GM06990 (cell line): ENCODE results near the gene CELF5.

Experiments
- DNase-seq: peaks from one replicate; pipeline ENCODE4 v3.0.0-alpha.2; 2011; ENCODE audit not compliant: insufficient read length; ENCODE audit errors: extremely low read depth
- H3K27me3 ChIP-seq: replicated peaks from 2 replicates; pipeline ENCODE4 v1.6.0; 2011; ENCODE audit warnings: low read length; ENCODE audit not compliant: control insufficient read depth, insufficient read depth
- H3K36me3 ChIP-seq: 2 replicates; pipeline ENCODE4 v1.5.1; 2011; ENCODE audit warnings: low read length; ENCODE audit not compliant: control insufficient read depth, insufficient read depth
- H3K4me3 ChIP-seq: replicated peaks from 2 replicates; pipeline ENCODE4 v1.5.1; 2011; ENCODE audit warnings: low read depth, mild to moderate bottlenecking, control low read depth, low read length
- CTCF ChIP-seq: IDR thresholded peaks from 2 replicates; pipeline ENCODE4 v1.5.1; 2011; ENCODE audit warnings: low read length, control low read depth, mild to moderate bottlenecking, inconsistent platforms; ENCODE audit not compliant: insufficient read depth, poor library complexity, severe bottlenecking

The CELF5 gene

GRCh38 chr19:3268326-3268725 lies 43.9 kb downstream of the CELF5 start:
- no peaks in the 10 kb centered on the region for H3K36me3 ChIP-seq
- DNase-seq, result no peak
- H3K4me3 ChIP-seq, result no peak overlapping the region
- H3K27me3 ChIP-seq, result peaks cover 3% of the 10 kb centered on the region
- TF ChIP-seq CTCF, result no peak

GRCh38 chr19:3268763-3269162 lies 44.3 kb downstream of the CELF5 start:
- Histone ChIP-seq H3K36me3 (no peaks in the 10 kb centered on the region), H3K4me3 (no peak overlapping the region), H3K27me3 (peaks cover 3% of the 10 kb centered on the region)
- no peak for TF ChIP-seq CTCF
- DNase-seq, result no peak

- TF ChIP-seq CTCF, result no peak
- Histone ChIP-seq H3K27me3 (peaks cover 3% of the 10 kb centered on the region), H3K36me3 (no peaks in the 10 kb centered on the region), H3K4me3 (no peak overlapping the region)
- DNase-seq, result no peak
Observed at GRCh38 chr19:3269916-3270671, 45.6 kb downstream of the CELF5 start.

GRCh38 chr19:3270902-3271301 lies 46.4 kb downstream of the CELF5 start:
- no peaks in the 10 kb centered on the region for H3K36me3 ChIP-seq
- no peak for DNase-seq
- peaks cover 3% of the 10 kb centered on the region for H3K27me3 ChIP-seq
- TF ChIP-seq CTCF, result no peak
- H3K4me3 ChIP-seq, result no peak overlapping the region

- peaks cover 3% of the 10 kb centered on the region for H3K27me3 ChIP-seq
- DNase-seq, result no peak
- no peak overlapping the region for H3K4me3 ChIP-seq
- TF ChIP-seq CTCF, result no peak
- H3K36me3 ChIP-seq, result no peaks in the 10 kb centered on the region
Observed at GRCh38 chr19:3272401-3272931, 48.0 kb downstream of the CELF5 start.
